HG03457 (cell line): ENCODE results near the gene C21orf58.

ENCODE experiments used
- ATAC-seq: cut with Tn5 transposase; IDR thresholded peaks from one replicate; pipeline ENCODE4 v1.9.1; 2021; ENCODE audit warnings: moderate number of reproducible peaks; ENCODE audit not compliant: unreplicated experiment

Gene C21orf58

DNA sequence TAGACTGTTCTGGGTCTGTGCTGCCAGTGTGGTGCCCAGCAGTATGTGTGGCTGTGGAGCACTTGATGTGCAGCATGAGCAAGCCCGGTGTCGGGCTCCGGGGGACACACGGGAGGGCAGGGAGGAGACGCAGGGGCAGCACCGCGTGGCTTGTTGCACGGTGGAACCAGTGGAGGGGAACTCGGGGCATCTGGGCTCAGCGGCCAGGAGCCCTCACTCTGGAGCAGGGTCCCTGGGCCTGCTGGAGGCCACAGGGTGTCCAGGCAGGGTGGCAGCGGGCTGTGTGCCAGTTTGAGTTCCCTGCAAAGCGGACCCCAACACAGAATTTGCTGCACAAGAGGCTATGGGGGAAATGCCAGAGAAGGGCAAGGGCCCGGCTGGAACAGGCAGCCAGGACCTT, 30.8 kb upstream of the C21orf58 start:
- ATAC-seq = no peak

DNA sequence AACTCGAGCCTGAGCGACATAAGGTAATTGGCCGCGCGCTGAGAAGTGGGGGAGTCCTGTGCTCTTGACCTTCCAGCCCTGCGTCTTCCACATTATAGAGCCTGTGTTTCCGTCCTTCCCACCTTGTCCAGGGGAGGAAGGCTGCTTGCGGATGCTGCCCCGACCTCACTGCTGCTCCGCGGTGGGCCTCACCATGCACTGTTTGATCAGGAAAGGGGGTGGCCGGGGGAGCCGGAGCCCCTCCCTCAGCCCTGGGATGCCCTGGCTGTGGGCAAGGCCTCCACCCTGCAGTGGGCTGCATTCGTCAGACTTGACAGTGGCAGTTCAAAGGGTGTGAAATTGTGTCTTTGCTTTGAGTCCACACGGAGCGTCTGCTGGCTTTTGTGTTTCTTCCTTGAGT, 30.4 kb upstream of the C21orf58 start:
- ATAC-seq = no peak

DNA sequence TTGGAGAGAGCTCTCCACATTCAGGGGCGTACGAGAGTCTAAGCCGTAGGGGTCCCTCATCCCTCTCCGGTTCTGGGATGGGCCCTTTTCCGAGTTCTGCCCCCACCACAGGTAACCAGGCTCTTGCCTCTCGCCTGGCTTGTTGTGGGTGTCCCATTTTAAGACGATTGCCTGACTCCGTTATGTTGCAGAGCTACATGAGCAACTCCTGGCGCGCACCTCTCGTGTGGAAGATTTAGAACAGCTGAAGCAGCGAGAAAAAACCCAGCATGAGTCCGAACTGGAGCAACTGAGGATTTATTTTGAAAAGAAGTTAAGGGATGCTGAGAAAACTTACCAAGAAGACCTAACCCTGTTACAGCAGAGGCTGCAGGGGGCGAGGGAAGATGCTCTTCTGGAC, 29.2 kb upstream of the C21orf58 start:
- no peak for ATAC-seq

DNA sequence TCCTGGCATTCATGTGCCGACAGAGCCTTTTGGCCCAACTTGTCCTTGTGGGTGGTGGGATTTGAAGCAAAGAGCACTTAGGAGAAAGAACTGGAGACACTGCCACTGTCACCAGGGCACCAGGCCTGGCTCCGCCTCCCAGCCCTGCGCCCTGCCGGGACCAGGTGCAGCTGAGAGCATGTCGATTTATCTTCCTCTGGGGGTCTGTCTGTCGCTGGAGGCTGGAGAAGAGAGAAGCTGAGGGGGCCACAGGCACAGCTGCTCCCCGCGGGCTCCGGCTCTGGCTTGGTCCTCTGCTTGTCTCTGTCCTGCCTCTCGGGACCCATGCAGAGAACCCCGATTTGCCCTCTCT, 28.5 kb upstream of the C21orf58 start:
- ATAC-seq = no peak

DNA sequence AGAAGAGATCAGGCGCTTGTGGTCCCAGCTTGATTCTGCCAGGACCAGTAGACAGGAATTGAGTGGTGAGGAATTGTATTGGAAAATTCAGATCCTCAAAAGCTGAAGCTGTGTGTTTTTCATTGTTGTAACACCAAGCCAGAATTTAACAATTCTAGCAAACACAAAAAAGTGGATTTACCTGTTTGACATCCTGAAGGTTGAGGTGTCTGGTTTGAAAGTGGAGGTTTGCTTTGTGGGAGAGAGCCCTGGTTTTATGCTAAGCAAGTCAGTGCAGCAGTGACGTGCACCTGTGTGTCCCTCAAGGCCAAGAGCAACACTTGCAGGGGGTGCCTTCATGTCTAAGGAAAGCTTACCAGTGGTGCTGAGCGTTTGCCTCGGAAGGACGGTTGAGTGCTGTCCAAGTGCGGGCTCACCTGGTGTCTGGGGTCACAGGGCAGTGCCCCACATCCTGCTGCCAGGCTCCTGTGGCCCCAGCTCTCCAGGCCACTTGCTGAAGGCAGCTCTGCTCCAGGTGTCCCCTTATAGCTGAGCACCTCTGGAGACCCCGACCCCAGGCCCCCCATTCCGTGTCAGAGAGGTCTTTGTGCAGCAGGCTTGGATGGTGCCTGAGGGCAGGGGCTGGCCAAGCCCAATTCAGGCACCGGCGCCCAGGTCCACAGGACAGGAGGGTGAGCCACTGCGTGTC, 27.9 kb upstream of the C21orf58 start:
- ATAC-seq = no peak

DNA sequence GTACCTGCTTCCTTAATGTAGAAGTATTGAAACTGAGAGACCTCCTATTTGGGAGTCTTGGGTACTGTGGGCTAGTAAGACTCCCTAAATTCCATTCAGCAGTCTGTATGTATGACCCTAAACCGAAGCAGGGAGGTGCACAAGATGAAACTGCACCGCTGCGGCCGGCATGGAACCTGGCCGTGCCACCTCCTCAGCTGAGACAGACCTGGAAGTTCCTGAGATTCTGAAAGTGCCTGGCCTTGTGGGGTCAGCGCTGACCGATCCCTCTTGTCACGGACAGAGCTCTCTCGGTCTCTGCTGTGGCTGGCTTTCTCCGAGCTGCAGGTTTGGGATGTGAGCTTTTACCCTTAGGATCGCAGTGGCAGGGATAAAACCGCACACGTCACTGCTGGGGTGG, 27.3 kb upstream of the C21orf58 start:
- no peak for ATAC-seq

DNA sequence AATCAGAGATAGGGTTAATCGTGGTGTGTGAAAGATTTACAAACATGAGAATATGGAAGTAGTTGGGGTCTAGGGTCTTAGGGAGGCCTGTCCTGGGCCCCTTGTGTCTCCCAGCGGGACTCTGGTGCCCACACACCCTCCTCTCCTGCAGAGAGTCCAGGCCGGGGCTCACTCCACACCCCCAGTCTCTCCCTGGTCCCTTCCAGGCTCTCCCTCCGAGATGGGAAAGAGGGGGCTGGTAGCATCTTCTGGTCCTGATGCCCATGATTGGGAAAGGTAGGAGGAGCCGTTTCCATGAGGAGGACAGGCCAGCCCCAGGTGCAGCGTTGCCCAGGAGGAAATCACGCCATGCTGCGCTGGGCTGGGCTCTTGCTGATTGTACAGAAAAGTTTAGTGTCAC, 26.9 kb upstream of the C21orf58 start:
- ATAC-seq = no peak

DNA sequence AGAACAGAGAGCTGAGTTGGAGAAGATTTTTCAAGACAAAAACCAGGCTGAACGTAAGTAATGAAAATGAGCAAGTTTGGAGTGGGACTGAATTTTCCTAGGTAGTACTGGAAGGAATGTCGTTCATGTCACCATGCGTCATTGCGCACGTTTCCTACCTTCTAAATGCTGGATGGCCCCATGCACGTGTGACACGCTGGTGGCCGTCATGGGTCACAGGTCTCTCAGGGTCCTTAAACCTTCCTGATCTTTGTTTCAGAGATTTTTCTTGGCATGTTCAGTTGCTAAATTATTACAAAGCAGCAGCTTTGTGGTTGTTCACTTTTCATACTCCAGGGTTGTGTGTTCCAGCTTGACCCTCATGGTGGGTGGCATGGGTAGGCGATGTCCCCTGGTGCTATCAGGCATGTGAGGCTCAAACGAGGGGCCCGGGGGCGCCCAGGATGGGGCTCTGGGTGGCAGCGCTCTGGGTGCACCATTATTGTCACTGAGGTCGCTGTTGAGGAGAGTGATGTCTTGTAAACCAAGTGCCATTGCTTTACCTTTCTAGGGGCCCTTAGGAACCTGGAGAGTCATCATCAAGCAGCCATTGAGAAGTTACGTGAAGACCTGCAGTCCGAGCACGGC, 25.6 kb upstream of the C21orf58 start:
- ATAC-seq = no peak

DNA sequence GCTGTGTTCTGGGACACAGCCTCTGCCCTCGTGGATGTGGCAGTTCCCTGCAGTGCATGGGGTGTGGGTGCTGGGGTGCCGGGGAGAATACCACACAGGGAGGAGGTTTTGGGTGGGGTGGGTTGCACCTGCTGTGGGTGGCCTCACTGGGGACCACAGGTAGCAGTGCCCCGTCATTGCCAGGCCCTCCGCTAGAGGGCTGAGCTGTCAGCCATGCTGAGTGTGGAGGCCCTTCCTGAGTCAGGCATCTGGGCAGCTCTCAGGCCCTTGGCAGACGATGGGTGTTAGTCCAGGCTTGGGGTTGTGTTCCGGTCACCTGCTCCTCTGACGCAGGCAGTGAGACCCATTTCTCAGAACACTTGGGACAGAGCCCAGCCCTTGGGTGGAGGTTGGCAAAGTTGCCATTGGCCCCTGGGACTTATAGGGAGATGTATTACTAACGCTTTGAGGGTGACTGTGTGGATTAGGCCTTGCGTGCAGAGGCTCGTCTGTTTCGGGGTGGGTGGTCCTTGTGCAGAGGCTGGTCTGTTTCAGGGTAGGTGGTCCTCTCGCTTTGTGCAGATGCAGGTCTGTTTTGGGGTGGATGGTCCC, 24.2 kb upstream of the C21orf58 start:
- ATAC-seq = no peak

DNA sequence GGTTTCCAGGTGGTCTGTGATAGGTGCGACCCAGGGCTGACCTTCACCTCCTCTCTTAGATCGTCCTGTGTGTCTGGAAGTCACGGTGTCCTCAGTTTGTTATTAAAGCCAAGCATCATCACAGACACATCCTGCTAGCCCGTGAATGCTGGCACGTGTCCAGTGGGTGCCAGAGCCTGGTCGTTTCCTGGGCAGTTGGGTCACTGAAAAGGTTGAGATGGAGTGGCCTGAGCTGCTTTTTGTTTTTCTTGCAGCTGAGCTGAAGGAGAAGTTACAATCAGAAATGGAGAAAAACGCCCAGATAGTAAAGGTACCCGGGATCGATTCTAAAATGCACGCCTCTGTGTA, 23.5 kb upstream of the C21orf58 start:
- no peak for ATAC-seq

DNA sequence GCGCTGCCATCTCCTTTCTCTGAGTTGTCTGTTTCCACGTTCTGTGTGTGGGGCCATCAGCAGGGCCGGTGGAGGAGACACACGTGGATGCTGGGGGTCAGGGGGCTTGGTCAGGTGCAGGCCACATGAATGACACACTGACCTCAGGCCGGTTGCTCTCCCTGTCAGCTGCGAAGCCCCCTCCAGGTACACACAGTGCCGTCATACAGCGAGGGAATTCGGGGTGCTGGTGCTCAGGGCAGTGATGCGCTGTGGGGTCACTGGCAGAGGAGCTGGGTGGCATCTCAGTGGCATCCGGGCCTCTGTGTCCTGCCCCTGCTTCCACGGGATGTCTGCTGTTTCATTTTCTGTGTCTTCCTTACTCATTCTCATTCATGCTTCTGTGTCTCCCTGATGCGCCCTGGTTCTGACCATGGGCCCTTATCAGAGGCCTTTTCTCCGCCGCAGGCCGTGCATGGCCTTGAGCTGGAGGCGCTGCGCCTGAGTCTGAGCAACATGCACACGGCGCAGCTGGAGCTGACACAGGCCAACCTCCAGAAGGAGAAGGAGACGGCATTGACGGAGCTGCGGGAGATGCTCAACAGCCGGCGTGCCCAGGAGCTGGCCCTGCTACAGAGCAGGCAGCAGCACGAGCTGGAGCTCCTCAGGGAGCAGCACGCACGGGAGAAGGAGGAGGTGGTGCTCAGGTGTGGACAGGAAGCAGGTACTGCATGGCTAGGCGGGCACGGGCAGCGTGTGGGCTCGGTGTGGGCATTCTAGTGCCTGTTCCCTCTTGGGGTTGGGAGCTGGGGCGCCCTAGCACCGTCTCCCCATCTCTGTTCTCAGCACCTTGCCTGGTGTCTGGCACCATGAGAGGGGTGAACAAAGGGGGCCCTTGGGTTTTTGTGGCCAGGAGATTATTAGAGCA, 22.9 kb upstream of the C21orf58 start:
- ATAC-seq = no peak

DNA sequence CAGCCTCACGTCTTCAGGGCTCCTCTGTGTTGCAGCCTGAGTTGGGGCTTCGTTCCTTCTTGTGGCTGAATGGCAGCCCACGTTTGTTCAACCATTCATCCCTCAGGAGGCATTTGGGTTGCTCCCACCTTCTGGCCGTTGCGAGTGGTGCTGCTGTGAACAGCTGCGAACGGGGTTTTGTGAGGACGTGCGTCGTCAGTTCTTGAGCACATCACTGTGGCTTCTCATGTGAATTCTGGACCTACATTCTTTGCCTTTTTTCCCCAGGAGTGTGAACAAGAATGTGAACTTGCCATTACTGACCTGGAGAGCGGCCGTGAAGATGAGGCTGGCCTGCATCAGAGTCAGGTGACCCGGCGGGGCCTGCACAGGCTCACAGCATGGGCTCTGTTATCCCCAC, 22.2 kb upstream of the C21orf58 start:
- no peak for ATAC-seq

DNA sequence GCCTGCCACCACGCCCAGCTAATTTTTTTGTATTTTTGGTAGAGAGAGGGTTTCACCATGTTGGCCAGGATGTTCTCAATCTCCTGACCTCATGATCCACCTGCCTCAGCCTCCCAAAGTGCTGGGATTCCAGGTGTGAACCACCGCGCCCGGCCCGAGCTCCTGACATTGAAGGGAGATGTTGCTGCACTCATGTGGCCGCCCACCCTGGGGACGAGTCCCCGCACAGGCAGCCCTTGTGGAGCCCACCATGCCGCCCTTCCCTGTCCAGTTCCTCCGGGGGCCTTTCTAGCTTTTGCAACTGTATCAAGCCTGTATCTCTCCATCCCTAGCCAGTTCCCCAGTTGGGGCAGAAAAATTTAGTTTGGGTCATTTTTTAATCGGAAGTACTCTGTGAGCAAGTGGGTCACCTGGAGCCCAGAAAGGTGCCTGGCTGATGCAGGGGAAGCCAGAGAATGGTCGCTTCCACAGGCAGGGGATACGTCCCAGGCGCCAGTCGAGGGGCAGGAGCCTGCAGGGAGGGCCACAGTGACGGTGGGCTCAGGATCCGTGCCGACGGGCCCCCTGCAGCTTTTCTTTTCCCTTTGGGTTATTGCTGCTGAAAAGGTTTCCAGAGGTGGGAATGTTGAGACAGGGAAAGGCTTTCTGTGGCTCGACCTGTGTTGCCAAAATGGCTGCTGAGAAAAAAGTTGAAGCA, 20.7 kb upstream of the C21orf58 start:
- ATAC-seq = no peak

DNA sequence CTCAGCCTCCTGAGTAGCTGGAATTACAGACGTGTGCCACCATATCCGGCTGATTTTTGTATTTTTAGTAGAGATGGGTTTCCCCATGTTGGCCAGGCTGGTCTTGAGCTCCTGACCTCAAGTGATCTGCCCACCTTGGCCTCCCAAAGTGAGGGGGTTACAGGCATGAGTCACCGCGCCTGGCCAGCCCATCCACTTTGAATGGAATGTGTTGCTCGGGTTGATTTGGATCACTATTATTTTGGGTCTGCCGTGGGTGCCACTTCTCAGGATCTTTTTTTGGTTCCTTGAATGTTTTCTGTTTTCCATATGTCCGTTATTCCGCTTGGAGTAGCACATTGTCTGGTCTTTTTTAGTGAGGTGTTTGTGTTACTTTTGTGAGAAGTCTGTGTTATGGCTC, 17.3 kb upstream of the C21orf58 start:
- no peak for ATAC-seq

DNA sequence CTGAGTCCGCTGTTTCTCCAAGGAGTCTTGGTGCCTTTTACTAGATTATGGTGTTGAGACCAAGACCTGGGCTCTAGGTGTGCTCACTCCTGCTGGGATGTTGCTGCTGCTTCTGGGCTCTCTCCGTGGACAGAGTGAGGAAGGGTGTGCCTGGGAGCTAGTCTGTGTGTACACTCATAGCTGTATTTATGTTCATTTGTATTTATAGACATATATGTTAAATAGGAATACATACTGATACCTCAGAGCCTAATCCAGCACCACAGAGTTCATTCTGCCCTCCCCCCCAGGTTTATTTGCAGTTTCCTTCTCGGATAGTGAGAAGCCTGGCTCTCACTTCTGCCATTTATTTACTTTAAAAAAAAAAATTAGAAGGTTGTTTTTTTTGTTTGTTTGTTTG, 12.9 kb upstream of the C21orf58 start:
- no peak for ATAC-seq

DNA sequence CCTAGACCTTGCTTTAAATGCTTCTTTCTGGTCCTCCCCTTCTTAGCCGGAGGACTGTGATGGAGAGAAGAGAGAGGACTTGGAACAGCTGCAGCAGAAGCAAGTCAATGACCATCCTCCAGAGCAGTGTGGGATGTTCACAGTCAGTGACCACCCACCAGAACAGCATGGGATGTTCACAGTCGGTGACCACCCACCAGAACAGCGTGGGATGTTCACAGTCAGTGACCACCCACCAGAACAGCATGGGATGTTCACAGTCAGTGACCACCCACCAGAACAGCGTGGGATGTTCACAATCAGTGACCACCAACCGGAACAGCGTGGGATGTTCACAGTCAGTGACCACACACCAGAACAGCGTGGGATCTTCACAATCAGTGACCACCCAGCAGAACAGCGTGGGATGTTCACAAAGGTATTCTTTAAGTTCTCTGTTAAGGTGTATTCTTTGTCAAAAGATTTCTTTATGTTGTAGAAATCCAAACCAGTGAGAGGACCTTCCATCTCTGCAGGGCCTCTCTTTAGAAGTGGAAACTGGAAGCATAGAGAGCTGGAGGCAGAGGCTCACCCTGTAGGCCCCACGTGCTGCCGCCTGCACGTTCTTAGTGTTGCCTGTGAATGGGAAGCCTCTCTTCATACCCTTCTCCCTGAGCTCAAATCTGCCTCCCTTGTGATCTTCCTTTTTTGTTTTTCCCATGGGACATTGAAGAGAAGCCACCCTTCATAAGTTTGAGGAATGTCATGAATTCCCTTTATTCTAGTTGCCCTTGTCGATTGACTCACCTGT, 10.9 kb upstream of the C21orf58 start:
- ATAC-seq = no peak

DNA sequence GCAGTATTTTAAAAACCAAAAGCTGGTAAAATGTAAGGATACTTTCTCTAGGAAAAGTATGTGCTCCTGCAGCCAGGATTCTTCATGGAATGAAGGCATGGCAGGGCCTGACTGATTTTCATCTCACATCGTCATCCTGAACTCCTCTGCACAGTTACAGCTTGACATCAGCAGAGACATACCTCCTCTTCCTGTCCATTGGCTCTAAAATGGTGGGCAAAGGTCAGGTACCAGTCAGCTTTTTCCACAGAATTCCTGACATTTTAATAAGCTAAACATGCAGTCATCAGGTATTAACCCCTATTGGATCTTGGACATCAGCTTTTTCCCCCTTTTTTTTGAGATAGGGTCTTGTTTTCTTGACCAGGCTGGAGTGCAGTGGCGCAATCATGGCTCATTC, 6.1 kb upstream of the C21orf58 start:
- no peak for ATAC-seq

DNA sequence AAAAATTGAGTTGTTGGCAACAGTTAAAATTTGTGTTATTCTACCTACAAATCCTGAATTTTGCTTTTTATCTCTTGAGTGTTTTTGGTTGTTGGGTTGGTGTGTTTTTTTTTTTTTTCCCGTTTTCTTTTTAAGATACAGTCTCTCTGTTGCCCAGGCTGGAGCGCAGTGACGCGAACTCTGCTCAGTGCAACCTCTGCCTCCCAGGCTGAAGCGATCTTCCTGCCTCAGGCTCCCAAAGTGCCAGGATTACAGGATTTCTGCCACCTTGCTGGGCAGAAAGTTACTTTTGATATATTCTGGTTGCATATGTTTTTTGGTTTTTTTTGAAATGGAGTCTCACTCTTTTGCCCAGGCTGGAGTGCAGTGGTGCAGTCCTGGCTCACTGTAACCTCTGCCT, 4.5 kb upstream of the C21orf58 start:
- no peak for ATAC-seq

DNA sequence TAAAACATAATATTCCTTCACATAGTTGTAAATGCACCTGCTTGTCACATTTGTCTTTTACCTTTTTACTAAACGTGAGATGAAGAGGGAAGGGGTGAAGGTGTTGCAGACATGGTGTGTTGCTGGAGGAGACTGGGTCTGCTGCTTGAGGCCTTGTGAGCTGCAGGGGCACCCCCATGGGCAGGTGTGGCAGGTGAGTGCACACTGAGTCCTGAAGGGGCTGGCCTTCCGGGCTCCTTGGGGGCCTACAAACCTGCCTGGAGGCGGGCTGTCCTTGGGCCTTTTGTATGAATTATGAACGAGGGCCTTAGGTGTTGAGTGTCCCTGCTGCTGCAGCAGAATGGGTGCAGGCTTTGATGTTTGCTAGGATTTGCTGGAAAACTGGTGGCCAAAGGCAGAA, 4.0 kb upstream of the C21orf58 start:
- ATAC-seq = no peak

DNA sequence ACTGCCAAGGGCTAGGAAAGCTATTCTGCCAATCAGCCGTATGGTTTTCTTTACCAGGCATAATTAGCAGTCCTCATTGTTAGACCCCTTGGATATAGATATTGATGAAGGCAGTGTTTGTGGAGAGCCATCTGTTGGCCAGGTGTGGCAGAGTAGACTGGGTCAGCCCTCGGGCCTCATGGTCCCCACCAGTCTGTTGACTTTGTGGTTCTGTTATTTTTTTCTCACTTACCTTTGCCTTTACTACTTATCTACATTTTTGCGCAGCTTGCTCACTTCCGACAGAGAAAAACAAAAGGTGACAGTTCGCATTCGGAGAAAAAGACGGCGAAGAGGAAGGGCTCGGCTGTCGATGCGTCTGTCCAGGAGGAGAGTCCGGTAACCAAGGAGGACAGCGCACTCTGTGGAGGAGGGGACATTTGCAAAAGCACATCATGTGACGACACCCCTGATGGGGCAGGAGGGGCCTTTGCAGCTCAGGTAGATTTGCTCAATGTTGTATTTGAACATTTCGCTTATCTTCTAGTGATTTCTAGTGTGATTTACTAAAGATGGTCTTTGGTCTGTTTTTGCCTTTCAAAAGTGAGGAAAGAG, 2.5 kb upstream of the C21orf58 start:
- ATAC-seq = no peak
